ENCODE results near the gene DHRSX. TPM values are rescaled to one million over a fixed set of nuclear protein-coding genes. Genes with fewer than 3 reads are reported as not detected.

DHRSX gene
- total and polyA plus RNA-seq, 2 of the 8 experiments (the other 6 are each of a cell fraction or from before 2014, with no cell fraction given): 35.1 to 43.4 TPM

DNA sequence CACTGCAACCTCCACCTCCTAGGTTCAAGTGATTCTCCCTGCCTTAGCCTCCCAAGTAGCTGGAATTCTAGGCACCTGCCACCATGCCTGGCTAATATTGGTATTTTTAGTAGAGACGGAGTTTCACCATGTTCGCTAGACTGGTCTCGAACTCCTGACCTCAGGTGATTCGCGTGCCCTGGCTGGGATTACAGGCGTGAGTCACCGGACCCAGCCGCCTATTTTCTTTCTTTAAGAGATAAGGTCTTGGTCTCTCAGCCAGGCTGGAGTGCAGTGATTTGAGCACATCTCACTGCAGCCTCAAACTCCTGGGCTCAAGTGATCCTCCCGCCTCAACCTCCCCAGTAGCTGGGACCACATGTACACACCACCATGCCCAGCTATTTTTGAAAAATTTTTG lies 166.5 kb downstream of the DHRSX start:
- no peak overlapping the region for H3K18ac ChIP-seq (ENCODE audit: extremely low read depth, low read length)
- no peak overlapping the region for H3K4ac ChIP-seq (replicated peaks; ENCODE audit: insufficient read length, low read depth, low read length)
- ChIA-PET CTCF (ENCODE audit: partially characterized antibody) (no interaction called here), POLR2A (ENCODE audit: partially characterized antibody) (no interaction called here)
- no peak overlapping the region for H2BK15ac ChIP-seq (ENCODE audit: low read length)
- H3K23me2 ChIP-seq (ENCODE audit: low read depth, low read length): no peaks in the 10 kb centered on the region; the same call in 1 of the 2 replicates
- H2AK5ac ChIP-seq (ENCODE audit: low read depth, low read length): no peak overlapping the region
- WGBS, 2 experiments (ENCODE audit: extremely low coverage in 1 of 2, insufficient coverage in 1 of 2, insufficient read length in 1 of 2, insufficient replicate concordance in 2 of 2, low coverage in 1 of 2, low lambda C conversion rate in 2 of 2, missing lambda C conversion rate in 1 of 2): 86% methylated on average over 9 of the region's 9 CpGs; no CpG with 5 or more reads in 1 of the 2 experiments
- no peak overlapping the region for H3K4me3 ChIP-seq (ENCODE audit: extremely low read depth in 1 of 4, insufficient read depth in 2 of 4, low read depth in 3 of 4, low read length in 4 of 4)
- H2AFZ ChIP-seq (ENCODE audit: low read length): no peak overlapping the region
- no peak overlapping the region for H4K8ac ChIP-seq (ENCODE audit: extremely low read depth, insufficient read depth, low read length)
- no peak for TF ChIP-seq MAFK (IDR thresholded peaks at IDR 0.05; ENCODE audit: low read depth, low read length)
- TF ChIP-seq GTF2F1 (IDR thresholded peaks at IDR 0.05; ENCODE audit: borderline replicate concordance, low read depth, low read length): no peak
- no peak overlapping the region for H3K9ac ChIP-seq (replicated peaks in 1 of 4; ENCODE audit: extremely low read depth in 1 of 4, low read depth in 3 of 4, low read length in 3 of 4)
- no peaks in the 10 kb centered on the region for H3K27me3 ChIP-seq (replicated peaks in 1 of 4; ENCODE audit: control insufficient read depth in 3 of 4, extremely low read depth in 1 of 4, insufficient read depth in 3 of 4, low read length in 3 of 4)
- no peaks in the 10 kb centered on the region for H4K20me1 ChIP-seq (replicated peaks in 1 of 2; ENCODE audit: control insufficient read depth in 1 of 2, insufficient read depth in 2 of 2, low read length in 2 of 2)
- H3K79me1 ChIP-seq (ENCODE audit: low read depth, low read length): no peaks in the 10 kb centered on the region
- H3K27ac ChIP-seq (ENCODE audit: low read depth, low read length): no peak overlapping the region
- no peak overlapping the region for H3K23ac ChIP-seq (ENCODE audit: insufficient read length)
- H2BK12ac ChIP-seq (ENCODE audit: low read depth, low read length): no peak overlapping the region
- no peaks in the 10 kb centered on the region for H3K79me2 ChIP-seq (ENCODE audit: control insufficient read depth in 1 of 2, insufficient read depth in 2 of 2, low read length in 2 of 2)
- H2BK120ac ChIP-seq (replicated peaks; ENCODE audit: low read depth, low read length): no peak overlapping the region
- no peak overlapping the region for H2BK20ac ChIP-seq (ENCODE audit: low read length)
- H3K14ac ChIP-seq (ENCODE audit: insufficient read length): no peak overlapping the region
- no peaks in the 10 kb centered on the region for H3K4me1 ChIP-seq (replicated peaks in 1 of 4; ENCODE audit: control insufficient read depth in 3 of 4, insufficient read depth in 4 of 4, low read length in 3 of 4)
- H4K91ac ChIP-seq (replicated peaks; ENCODE audit: insufficient read length, low read length): no peak overlapping the region
- FAIRE-seq (no peak), DNase-seq (ENCODE audit: low read depth in 1 of 2, low spot score in 2 of 2) (no peak)
- H2BK5ac ChIP-seq (ENCODE audit: low read depth, low read length): no peak overlapping the region
- no peaks in the 10 kb centered on the region for H3K9me3 ChIP-seq (ENCODE audit: insufficient read depth in 2 of 2, low read depth in 1 of 2, low read length in 1 of 2)
- H3K36me3 ChIP-seq (ENCODE audit: control insufficient read depth in 2 of 4, insufficient read depth in 4 of 4, low read length in 3 of 4): no peaks in the 10 kb centered on the region
- no peak overlapping the region for H4K5ac ChIP-seq (ENCODE audit: insufficient read length, low read depth, low read length)
- H3K56ac ChIP-seq (replicated peaks; ENCODE audit: insufficient read length, low read depth, low read length): no peak overlapping the region
- no peak overlapping the region for H3K4me2 ChIP-seq (ENCODE audit: insufficient read depth in 1 of 2, low read depth in 2 of 2, low read length in 2 of 2)
